Heart right ventricle (tissue), 16 donors: ENCODE data around the gene STX7. TPM values are rescaled to one million over a fixed set of nuclear protein-coding genes. Genes with fewer than 3 reads are reported as not detected.
"Not testable (repeated sequence)": the region's sequence is repeated elsewhere in the genome, so short reads cannot be mapped to it uniquely, and the experiment has no call there.

Experiments used
- ATAC-seq, 8 donors: fragments of 200-7000 bp; cut with Tn5 transposase; one replicate each; pipeline ENCODE4 v1.9.1; 2020; ENCODE audit warnings: mild to moderate bottlenecking in 8 of 8, moderate library complexity in 8 of 8, moderate number of reproducible peaks in 1 of 8
- DNase-seq, 2 donors: peaks; one replicate each; pipeline ENCODE4 v3.0.0-alpha.2; 2020
- H3K27ac ChIP-seq, 10 donors: fragments of 200-600 bp; sonication (generic) in 2 of 10; one replicate each; pipeline versions ENCODE4 v1.5.0 to v1.8.0; 2020 to 2022; ENCODE audit warnings: mild to moderate bottlenecking in 3 of 10
- H3K27me3 ChIP-seq, 7 donors: fragments of 200-600 bp; one replicate each; pipeline ENCODE4 v1.8.0; 2021 to 2022; ENCODE audit warnings: mild to moderate bottlenecking in 2 of 7
- H3K36me3 ChIP-seq, 9 donors: fragments of 200-600 bp; sonication (generic) in 1 of 9; one replicate each; pipeline versions ENCODE4 v1.5.0 to v1.8.0; 2020 to 2022; ENCODE audit warnings: mild to moderate bottlenecking in 2 of 9
- H3K4me1 ChIP-seq, 9 donors: fragments of 200-600 bp; sonication (generic) in 1 of 9; one replicate each; pipeline versions ENCODE4 v1.5.0 to v1.8.0; 2020 to 2022; ENCODE audit warnings: mild to moderate bottlenecking in 4 of 9
- H3K4me3 ChIP-seq, 10 donors: fragments of 200-600 bp; sonication (generic) in 2 of 10; one replicate each; pipeline versions ENCODE4 v1.5.0 to v1.8.0; 2020 to 2022; ENCODE audit warnings: mild to moderate bottlenecking in 7 of 10, moderate library complexity in 2 of 10
- H3K9me3 ChIP-seq, 11 donors: fragments of 200-600 bp in 10 of 11; sonication (generic) in 2 of 11; one replicate each; pipeline versions ENCODE4 v1.5.0 to v1.8.0; 2013 to 2022; ENCODE audit warnings: mild to moderate bottlenecking in 2 of 11, control low read depth in 1 of 11, moderate library complexity in 1 of 11
- WGBS, 2 donors: extraction: QIAGEN DNeasy Blood & Tissue Kit; methylation state at CpG; one replicate each; pipeline ENCODE4 v1.1.7; 2013; ENCODE audit warnings: inconsistent platforms in 1 of 2; 5-methylcytosine and 5-hydroxymethylcytosine counted together
- intact Hi-C, 10 donors: fragments of 100-400 bp; cut with DNase I; formaldehyde crosslinking; loops; one replicate each; pipeline versions ENCODE4 v1.11.1 to v1.14.2; 2022
- long read RNA-seq, 3 donors: library from polyadenylated mRNA; unstranded; transcript quantifications; one replicate each; pipeline ENCODE4 v2.0.0, GENCODE V29; 2020 to 2021
- polyA plus RNA-seq, 2 donors: library from polyadenylated mRNA; stranded (reverse); fragments of 200-250 nt; gene quantifications; one replicate each; pipeline ENCODE4 v1.2.3, GENCODE V29; 2013
- total RNA-seq, 10 donors: library from RNA; stranded (reverse); fragmentation: NEBNext Ultra II Directional in 3 of 10; extraction: Animal tissue kit (Norgen Biotek cat#: 25700) in 3 of 10; gene quantifications; one replicate each; pipeline versions ENCODE4 v1.2.1 to v1.2.4, GENCODE V29; 2021 to 2023
- TF ChIP-seq, protein P1 (sequence below), 9 donors: fragments of 200-600 bp; sonication (generic) in 2 of 9; IDR thresholded peaks; one replicate each; pipeline versions ENCODE4 v1.5.0 to v1.8.0; 2021 to 2022; ENCODE audit warnings: antibody characterized with exemption in 9 of 9, mild to moderate bottlenecking in 5 of 9, moderate library complexity in 1 of 9
- donor health status: Arrhythmogenic right ventricular cardiomyopathy.
- donor health status: ischemic (EF 13 %, LVEDD 7.1; RV severe dilation, severe dysfunction).
- donor health status: healthy with polysubstance abuse.
- donor health status: DM: no; HTN: yes; CAD: no.
- donor health status: DM: no; HTN: no; CAD: no.
- donor health status: ischemic (EF 25% LVEDD 6.9; RV normal size, moderate dysfunction).
- donor health status: ischemic (EF 25% LVEDD 5.7; RV mildly dilated, moderate dysfunction).
- donor health status: healthy.
- donor health status: DM: yes; HTN: yes; CAD: no.
- donor health status: Ischemic cardiomyopathy.
- donor health status: ischemic (EF 35%, LVEDD 5.7; RV mildly dilated, moderate dysfunction).
- donor health status: nonischemic (EF 11% LVEDD 7.7; RV severe dilation, severe dysfunction).
- donor health status: DM: yes; HTN: yes; CAD: no.
- donor health status: PGD.
- donor health status: ischemic (EF 29% LVEDD 5.4; RV normal size, mild dysfunction).
- donor health status: nonischemic (EF 23%, LVEDD 6.1; RV moderate dilation, normal function).

STX7 gene, protein sequence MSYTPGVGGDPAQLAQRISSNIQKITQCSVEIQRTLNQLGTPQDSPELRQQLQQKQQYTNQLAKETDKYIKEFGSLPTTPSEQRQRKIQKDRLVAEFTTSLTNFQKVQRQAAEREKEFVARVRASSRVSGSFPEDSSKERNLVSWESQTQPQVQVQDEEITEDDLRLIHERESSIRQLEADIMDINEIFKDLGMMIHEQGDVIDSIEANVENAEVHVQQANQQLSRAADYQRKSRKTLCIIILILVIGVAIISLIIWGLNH
- total RNA-seq, result 10 to 100 TPM; 50.4 to 71.4 (median 61.3) TPM
- 10 to 100 TPM in 1 of 2 donors, 1 to 10 TPM in 1; 6.4 to 11.9 TPM for polyA plus RNA-seq
- long read RNA-seq, donor 1, full-length matches to known transcripts, result 73 of 81 reads
- long read RNA-seq, donor 1, partial matches to known transcripts, result 0 of 81 reads
- long read RNA-seq, donor 1, other reads (novel, unspliced or antisense), result 8 of 81 reads
- long read RNA-seq, donor 2, full-length matches to known transcripts, result 44 of 63 reads
- long read RNA-seq, donor 2, partial matches to known transcripts, result 7 of 63 reads
- long read RNA-seq, donor 2, other reads (novel, unspliced or antisense), result 12 of 63 reads
- long read RNA-seq, donor 3, full-length matches to known transcripts, result 87 of 104 reads
- long read RNA-seq, donor 3, partial matches to known transcripts, result 7 of 104 reads
- long read RNA-seq, donor 3, other reads (novel, unspliced or antisense), result 10 of 104 reads

DNA sequence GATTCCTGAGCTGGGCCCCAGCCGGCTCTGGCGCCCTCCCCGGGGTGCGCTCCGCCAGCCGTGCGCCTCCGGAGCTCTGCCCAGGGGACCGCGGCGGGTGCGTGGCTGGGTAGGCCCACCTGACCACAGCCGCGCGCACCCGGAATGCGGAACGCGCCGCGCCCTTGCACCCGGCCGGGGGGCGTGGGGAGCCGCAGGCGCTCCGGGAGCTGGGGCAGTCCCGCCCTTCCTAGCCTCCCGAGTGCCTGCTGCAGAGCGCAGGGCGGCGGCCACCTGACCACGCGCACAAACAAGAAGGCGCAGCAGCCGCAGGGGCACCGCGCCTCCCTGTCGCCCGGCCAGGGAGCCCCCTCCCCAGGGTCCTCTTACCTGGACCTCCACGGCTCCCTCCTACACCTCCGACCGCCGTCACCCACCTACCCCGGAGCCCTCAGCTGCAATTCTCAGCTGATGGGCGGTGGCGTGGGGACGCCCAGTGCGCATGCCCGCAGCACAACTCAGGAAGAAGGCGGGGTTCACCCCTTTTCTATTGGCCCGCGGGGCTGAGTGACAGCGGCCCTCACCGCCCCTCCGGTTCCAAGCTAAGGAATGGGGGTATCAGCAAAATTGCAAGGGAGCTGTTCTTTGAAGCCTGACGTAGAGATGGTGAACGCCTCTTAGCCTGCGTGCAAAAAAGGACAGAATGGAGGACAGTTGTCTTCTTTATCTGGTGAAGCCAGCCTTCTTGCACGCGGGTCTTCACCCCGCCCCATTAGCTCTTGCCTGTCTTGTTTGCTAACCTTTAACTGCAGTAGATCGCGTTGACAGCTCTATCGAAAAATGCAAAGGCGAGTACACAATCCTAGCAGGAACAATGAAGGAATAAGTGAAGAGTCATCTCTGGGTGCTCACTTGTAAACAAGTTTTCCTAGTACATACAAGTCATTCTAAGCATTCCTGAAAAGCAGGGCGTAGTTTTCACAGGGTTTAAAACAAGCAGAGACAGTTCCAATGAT is at the start of gene STX7:
Gene STX7 (minus strand): TSS at position 479 of the 995 bp plus-strand sequence. CDS start 9,586 bp downstream, outside the sequence.
- ATAC-seq (peak; percentile 98 to 99 (median 99)), DNase-seq (peak; percentile 90 to 92)
- Histone ChIP-seq H3K27ac (peak within 1 kb of the TSS; percentile 59 to 95 (median 84)), H3K4me1 (peaks cover 0 to 58% (median 30%) of the 10 kb centered on the region in 9 donors), H3K9me3 (no peaks in the 10 kb centered on the region), H3K27me3 (no peaks in the 10 kb centered on the region), H3K36me3 (peaks cover 0 to 7% (median 0%) of the 10 kb centered on the region in 9 donors), H3K4me3 (peak within 1 kb of the TSS; percentile 53 to 87 (median 78))
- TF ChIP-seq, protein P1, sequence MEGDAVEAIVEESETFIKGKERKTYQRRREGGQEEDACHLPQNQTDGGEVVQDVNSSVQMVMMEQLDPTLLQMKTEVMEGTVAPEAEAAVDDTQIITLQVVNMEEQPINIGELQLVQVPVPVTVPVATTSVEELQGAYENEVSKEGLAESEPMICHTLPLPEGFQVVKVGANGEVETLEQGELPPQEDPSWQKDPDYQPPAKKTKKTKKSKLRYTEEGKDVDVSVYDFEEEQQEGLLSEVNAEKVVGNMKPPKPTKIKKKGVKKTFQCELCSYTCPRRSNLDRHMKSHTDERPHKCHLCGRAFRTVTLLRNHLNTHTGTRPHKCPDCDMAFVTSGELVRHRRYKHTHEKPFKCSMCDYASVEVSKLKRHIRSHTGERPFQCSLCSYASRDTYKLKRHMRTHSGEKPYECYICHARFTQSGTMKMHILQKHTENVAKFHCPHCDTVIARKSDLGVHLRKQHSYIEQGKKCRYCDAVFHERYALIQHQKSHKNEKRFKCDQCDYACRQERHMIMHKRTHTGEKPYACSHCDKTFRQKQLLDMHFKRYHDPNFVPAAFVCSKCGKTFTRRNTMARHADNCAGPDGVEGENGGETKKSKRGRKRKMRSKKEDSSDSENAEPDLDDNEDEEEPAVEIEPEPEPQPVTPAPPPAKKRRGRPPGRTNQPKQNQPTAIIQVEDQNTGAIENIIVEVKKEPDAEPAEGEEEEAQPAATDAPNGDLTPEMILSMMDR (IDR thresholded peaks at IDR 0.05), result peak in 1 of 9 donors; percentile 17
- 1% methylated on average over 66 to 67 of the region's 67 CpGs for WGBS, 2 donors
- intact Hi-C loops, result loop anchor here in 3 of 10 donors (5.0 to 10.0 kb wide), 2 partner anchors 282 to 299 kb away; partner anchors contain the start of genes SLC18B1 (in 2 of the 3) and RPS12 (in 1 of the 3)

GRCh38 chr6:132560087-132560486 is 47.2 kb upstream of the STX7 start:
- not testable (repeated sequence) for H3K4me3 ChIP-seq, DNase-seq, H3K4me1 ChIP-seq, H3K27ac ChIP-seq, ATAC-seq, H3K36me3 ChIP-seq, H3K9me3 ChIP-seq
- intact Hi-C loops, result loop anchor here in 1 of 10 donors (5.0 kb wide), 1 partner anchor 1623 kb away; no protein-coding TSS in a partner anchor
- WGBS, 2 donors, result 71 to 73% methylated on average over 3 of the region's 3 CpGs
- peaks cover 0 to 55% (median 12%) of the 10 kb centered on the region in 7 donors for H3K27me3 ChIP-seq

DNA sequence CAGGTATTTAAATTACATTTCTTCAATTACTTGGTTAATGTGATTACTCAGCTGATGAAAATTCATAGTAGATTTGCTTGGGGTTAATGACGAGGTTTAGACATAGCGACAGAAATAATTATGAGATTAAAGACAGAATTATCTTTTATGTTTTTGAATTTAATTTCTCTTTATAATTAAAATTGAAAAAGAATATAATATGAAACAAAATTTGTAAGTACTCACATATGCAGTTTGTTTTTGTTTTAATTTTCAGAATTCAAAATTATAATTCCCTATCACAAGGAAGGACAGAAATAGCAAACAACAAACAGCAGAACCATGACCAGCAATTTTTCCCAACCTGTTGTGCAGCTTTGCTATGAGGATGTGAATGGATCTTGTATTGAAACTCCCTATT is 39.5 kb upstream of the STX7 start, which contains the start of gene TAAR8:
Gene TAAR8 (plus strand): TSS at position 301 of the 400 bp plus-strand sequence. CDS start 21 bp downstream, at position 322.
- Histone ChIP-seq H3K27me3 (peaks cover 0 to 39% (median 21%) of the 10 kb centered on the region in 7 donors), H3K4me1 (no peaks in the 10 kb centered on the region), H3K36me3 (no peaks in the 10 kb centered on the region), H3K4me3 (no peak within 1 kb of the TSS), H3K27ac (no peak within 1 kb of the TSS), H3K9me3 (no peaks in the 10 kb centered on the region)
- intact Hi-C loops, result no loop called here
- no peak for ATAC-seq
- 92 to 97% methylated on average over 2 of the region's 2 CpGs for WGBS, 2 donors
- DNase-seq, result no peak
- TF ChIP-seq, protein P1 (IDR thresholded peaks at IDR 0.05), result no peak

DNA sequence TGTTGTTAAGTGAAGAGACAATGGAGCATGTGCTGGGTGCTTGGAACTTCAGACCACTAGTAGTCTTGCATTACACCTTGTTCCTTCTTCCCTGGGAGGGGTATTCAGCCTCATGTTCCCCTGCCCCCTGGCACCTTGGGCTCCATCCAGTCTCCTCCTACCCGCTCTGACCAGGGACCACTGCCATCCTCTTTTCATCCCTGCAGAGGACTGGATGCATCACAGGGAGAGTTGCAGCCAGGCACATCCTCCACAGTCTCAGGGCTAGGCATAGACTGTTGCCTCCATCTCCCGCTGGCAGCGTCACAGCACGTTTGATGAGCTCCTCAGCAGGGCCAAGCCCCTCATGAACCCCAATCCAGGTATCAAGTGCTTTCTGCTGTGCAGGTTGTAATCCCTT is 38.3 kb upstream of the STX7 start:
- 74 to 76% methylated on average over 4 of the region's 4 CpGs for WGBS, 2 donors
- DNase-seq, result no peak
- no peak for ATAC-seq
- intact Hi-C loops, result no loop called here
- Histone ChIP-seq H3K9me3 (no peaks in the 10 kb centered on the region), H3K27ac (no peak overlapping the region), H3K36me3 (no peaks in the 10 kb centered on the region), H3K4me1 (no peaks in the 10 kb centered on the region), H3K4me3 (no peak overlapping the region), H3K27me3 (peaks cover 0 to 31% (median 18%) of the 10 kb centered on the region in 7 donors)
- TF ChIP-seq, protein P1 (IDR thresholded peaks at IDR 0.05), result no peak
